KOPT-K1 (cell line): ENCODE results near the gene TMPRSS11D.

Experiments used
- H3K27ac ChIP-seq: fragments of 200-600 bp; sonication (generic); 2 replicates; pipeline ENCODE4 v1.5.1; 2016; ENCODE audit warnings: antibody characterized with exemption, mild to moderate bottlenecking, low read depth, low read length; ENCODE audit not compliant: poor library complexity, severe bottlenecking
- H3K36me3 ChIP-seq: fragments of 200-600 bp; sonication (generic); 2 replicates; pipeline ENCODE4 v1.5.1; 2017; ENCODE audit warnings: antibody characterized with exemption, mild to moderate bottlenecking, low read length, moderate library complexity; ENCODE audit not compliant: insufficient read depth
- H3K9me3 ChIP-seq: fragments of 200-600 bp; sonication (generic); 2 replicates; pipeline ENCODE4 v1.5.1; 2017; ENCODE audit warnings: antibody characterized with exemption, low read length, mild to moderate bottlenecking; ENCODE audit not compliant: insufficient read depth, poor library complexity, severe bottlenecking

TMPRSS11D gene

GRCh38 chr4:67899096-67899495 lies 15.3 kb upstream of the TMPRSS11D start:
- H3K27ac ChIP-seq = no peak overlapping the region
- H3K9me3 ChIP-seq = no peaks in the 10 kb centered on the region
- H3K36me3 ChIP-seq = no peaks in the 10 kb centered on the region

- Histone ChIP-seq H3K36me3 (no peaks in the 10 kb centered on the region), H3K27ac (no peak overlapping the region), H3K9me3 (no peaks in the 10 kb centered on the region)
Observed at GRCh38 chr4:67897686-67898085, 13.9 kb upstream of the TMPRSS11D start.

GRCh38 chr4:67896421-67897065 lies 12.7 kb upstream of the TMPRSS11D start:
- H3K9me3 ChIP-seq = no peaks in the 10 kb centered on the region
- no peak overlapping the region for H3K27ac ChIP-seq
- H3K36me3 ChIP-seq = no peaks in the 10 kb centered on the region

GRCh38 chr4:67894659-67895058 lies 10.9 kb upstream of the TMPRSS11D start:
- H3K27ac ChIP-seq = no peak overlapping the region
- no peaks in the 10 kb centered on the region for H3K9me3 ChIP-seq
- H3K36me3 ChIP-seq = no peaks in the 10 kb centered on the region

DNA sequence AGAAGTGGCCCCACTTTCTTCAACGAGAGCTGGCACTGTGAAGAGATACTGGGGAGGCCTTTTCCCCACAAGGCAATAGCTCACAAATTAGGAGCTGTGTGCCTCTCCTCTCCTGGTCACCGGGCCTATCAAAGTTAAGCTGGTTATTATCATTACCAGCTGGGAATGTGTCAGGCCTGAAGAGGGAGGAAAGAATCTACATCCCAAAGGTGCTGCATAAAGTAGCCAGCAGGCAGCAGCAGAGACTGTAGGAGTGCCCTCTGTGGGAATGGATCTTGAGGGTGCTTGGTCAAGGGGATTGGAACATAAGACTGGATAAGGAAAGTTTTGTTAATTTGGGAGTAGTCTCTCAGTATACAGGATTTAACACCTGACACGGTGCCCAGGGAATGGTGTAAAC lies 9.1 kb upstream of the TMPRSS11D start:
- no peaks in the 10 kb centered on the region for H3K36me3 ChIP-seq
- H3K9me3 ChIP-seq = no peaks in the 10 kb centered on the region
- H3K27ac ChIP-seq = no peak overlapping the region

DNA sequence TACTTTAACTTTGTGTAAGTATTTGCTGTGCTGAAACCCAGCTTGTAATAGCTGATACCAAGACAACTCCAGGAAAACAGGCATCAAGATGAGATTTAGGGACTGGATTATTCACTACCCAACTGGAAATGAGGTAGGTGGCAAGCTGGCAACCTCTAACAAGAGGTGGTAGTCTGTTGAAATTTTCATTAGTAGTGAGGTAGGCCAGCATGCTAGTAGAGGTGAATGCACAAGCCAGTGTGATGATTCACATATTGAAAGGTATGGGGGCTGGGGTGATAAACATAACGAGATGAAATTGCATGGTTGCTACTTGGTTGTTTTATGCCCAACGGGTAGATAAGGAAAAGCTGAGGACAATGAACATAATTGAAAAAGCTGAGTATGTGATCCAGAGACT lies 8.5 kb upstream of the TMPRSS11D start:
- no peaks in the 10 kb centered on the region for H3K9me3 ChIP-seq
- H3K27ac ChIP-seq = no peak overlapping the region
- no peaks in the 10 kb centered on the region for H3K36me3 ChIP-seq

- no peaks in the 10 kb centered on the region for H3K9me3 ChIP-seq
- no peaks in the 10 kb centered on the region for H3K36me3 ChIP-seq
- H3K27ac ChIP-seq = no peak overlapping the region
Observed at GRCh38 chr4:67891645-67892044, 7.8 kb upstream of the TMPRSS11D start.

- Histone ChIP-seq H3K36me3 (no peaks in the 10 kb centered on the region), H3K27ac (no peak overlapping the region)
Observed at GRCh38 chr4:67886281-67886680, 2.5 kb upstream of the TMPRSS11D start.

DNA sequence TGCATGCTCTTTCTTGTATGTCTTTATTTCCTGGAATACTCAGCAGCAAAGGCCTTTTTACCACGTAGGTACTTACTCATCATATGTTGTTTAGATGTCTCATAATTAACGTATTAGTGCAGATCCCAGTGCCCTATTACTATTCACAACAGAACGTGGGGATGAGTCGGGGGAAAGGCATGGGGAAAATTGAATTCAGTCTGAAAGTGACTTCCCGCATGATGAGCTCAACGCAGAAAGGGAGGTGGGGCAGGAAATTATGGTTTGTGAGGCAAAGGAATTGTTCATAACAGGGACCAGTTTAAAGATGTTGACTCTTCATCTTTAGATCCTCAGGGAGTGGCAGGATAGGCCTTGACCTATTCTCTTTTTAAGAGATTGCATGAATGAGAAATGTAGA lies 2.0 kb upstream of the TMPRSS11D start:
- Histone ChIP-seq H3K27ac (no peak overlapping the region), H3K9me3 (no peaks in the 10 kb centered on the region)

More at GRCh38 chr4:67886281-67886680, 2.5 kb upstream of the TMPRSS11D start:
- H3K9me3 ChIP-seq = no peaks in the 10 kb centered on the region

GRCh38 chr4:67884701-67885100 lies 899 bp upstream of the TMPRSS11D start:
- Histone ChIP-seq H3K27ac (no peak overlapping the region), H3K9me3 (no peaks in the 10 kb centered on the region), H3K36me3 (no peaks in the 10 kb centered on the region)

More for the DNA sequence above, 2.0 kb upstream of the TMPRSS11D start:
- no peaks in the 10 kb centered on the region for H3K36me3 ChIP-seq

DNA sequence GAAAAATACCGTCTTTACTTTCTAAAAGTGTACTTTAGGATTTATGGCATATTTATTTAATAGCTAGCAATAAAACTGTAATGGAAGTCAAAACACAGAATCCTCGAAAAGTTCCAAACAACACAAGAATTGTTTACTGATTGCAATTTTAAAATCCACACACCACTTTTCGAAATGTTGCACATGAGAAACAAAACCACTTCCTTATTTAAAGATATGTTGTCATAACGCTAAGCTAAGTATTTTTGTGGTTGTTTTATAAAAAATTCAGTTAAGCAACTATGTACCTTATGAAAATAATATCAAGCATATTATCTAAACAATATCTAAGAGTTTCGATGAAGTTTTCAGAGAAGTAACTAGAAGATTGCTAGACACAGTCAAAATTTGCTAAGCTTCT lies 344 bp downstream of the TMPRSS11D start:
- no peaks in the 10 kb centered on the region for H3K36me3 ChIP-seq
- no peak overlapping the region for H3K27ac ChIP-seq
- H3K9me3 ChIP-seq = no peaks in the 10 kb centered on the region

- no peaks in the 10 kb centered on the region for H3K36me3 ChIP-seq
- H3K9me3 ChIP-seq = no peaks in the 10 kb centered on the region
- H3K27ac ChIP-seq = no peak overlapping the region
Observed at GRCh38 chr4:67880866-67881610, 2.8 kb downstream of the TMPRSS11D start.

GRCh38 chr4:67879486-67879885 lies 4.3 kb downstream of the TMPRSS11D start:
- Histone ChIP-seq H3K27ac (no peak overlapping the region), H3K36me3 (no peaks in the 10 kb centered on the region), H3K9me3 (no peaks in the 10 kb centered on the region)

DNA sequence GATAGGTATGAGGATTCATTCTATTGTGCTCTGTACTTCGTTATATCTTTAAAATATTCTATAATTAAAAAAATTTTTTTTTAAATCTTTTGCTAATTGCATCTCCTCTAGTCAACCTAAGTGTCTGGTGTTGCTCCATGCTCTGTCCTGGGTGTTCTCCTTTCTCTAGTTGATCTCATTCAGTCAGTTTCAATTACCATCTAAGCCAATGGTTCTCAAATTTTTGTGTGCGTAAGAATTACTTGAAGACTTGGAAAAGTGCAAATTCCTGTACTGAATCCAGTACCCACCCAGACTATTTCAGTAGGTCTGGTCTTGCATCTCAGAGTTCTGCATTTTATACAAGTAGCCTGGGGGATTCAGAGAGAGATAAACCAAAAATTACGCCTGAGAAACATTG lies 6.7 kb downstream of the TMPRSS11D start:
- Histone ChIP-seq H3K36me3 (no peaks in the 10 kb centered on the region), H3K27ac (no peak overlapping the region), H3K9me3 (no peaks in the 10 kb centered on the region)

- no peaks in the 10 kb centered on the region for H3K36me3 ChIP-seq
- H3K9me3 ChIP-seq = no peaks in the 10 kb centered on the region
- no peak overlapping the region for H3K27ac ChIP-seq
Observed at GRCh38 chr4:67874986-67875385, 8.8 kb downstream of the TMPRSS11D start.

DNA sequence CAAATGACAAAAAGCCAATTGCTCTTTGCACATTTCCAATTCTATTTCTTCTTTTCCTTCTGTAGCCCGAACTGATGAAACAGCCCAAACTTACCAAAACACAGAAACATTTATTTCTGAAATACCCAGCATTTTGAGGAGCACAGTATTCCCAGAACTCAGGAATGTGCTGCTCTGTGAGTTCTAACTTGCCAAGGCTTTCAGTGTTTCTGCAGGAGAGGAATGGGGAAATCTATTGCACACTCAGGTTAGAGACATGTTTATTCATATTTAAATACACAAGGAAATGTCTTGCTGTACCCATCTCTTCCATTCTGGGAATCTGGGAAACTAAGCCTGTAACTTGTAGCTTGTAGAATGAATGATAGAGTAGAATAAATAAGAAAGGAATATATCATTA lies 10.7 kb downstream of the TMPRSS11D start:
- no peak overlapping the region for H3K27ac ChIP-seq
- H3K36me3 ChIP-seq = no peaks in the 10 kb centered on the region
- no peaks in the 10 kb centered on the region for H3K9me3 ChIP-seq
